ENCODE measurements around the gene ZNF202.
"Not testable (repeated sequence)": the region's sequence is repeated elsewhere in the genome, so short reads cannot be mapped to it uniquely, and the experiment has no call there.

ZNF202 gene

DNA sequence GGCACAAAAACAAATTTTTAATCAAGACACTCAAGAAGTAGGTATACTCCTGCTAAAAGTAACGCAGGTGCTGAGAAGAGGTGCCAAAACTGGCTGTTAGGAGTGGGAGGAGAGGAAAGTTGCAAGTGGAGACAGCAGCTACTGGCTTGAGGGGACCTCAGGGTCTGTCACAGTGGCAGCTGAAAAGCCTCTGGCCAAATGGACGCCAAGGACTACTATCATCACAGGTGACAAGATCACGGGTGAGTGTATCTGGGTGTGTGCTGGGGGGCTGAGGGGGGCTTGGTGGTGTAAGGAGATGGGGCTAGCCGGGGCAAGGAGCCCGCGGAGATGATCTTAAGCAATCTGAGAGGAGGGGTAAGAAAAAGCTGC, 687 bp downstream of the ZNF202 start:
- DNase-seq = no peak

DNA sequence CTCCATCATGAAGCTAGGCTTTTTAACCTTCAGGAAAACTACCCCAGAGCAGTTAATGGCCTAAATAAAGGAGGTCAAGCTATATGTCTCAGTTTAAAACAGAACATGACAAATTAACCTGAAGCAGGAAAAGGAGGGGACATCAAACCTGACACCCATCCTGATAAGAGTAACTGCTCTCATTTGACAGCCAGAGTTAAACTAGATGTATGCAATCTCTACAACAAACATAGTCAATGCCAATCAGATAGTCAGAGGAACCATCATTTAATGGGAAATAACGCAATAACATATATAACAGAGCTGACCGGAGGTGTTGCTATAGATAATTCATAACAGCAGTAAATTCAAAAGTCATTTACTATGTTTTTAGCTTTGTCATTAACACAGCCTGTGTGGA, 3.1 kb downstream of the ZNF202 start:
- no peak for DNase-seq

DNA sequence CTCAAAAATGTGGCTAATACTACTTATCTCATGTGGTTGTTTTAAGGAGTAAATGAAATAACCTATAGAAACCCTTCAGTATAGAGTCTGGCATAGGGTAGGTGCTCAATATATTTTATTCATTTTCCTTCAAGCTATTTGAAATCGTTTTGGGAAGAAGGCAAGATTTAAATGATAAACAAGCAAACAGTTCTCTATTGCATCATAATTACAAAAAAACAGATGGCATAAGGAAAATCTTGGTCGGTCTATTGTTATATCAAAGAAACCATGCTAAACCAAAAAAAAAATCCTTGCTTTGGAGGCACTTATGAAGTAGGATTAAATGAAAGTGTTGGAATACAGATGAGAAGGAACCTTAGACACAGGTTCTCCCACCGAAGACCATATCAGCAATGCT, 4.7 kb downstream of the ZNF202 start:
- no peak for DNase-seq

DNA sequence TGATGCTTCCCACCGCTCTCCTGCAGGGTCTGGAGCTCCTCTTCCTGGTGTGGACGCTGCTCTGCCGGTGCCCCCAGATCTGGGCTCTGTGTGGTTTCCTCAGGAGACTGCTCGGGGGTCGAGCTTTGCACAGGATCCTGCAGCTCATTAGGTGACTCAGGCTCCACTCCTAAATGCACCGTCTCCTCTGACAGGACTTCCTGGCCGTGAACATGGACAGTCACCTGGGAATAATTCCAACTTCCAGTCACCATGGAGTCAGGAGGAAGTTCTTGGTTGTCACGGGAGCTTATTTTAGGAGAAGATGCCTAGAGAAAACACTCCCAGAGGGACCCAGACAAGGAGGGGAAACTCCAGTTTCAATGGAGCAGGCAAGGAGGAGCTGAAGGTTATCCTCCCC, 11.9 kb downstream of the ZNF202 start:
- no peak for DNase-seq

DNA sequence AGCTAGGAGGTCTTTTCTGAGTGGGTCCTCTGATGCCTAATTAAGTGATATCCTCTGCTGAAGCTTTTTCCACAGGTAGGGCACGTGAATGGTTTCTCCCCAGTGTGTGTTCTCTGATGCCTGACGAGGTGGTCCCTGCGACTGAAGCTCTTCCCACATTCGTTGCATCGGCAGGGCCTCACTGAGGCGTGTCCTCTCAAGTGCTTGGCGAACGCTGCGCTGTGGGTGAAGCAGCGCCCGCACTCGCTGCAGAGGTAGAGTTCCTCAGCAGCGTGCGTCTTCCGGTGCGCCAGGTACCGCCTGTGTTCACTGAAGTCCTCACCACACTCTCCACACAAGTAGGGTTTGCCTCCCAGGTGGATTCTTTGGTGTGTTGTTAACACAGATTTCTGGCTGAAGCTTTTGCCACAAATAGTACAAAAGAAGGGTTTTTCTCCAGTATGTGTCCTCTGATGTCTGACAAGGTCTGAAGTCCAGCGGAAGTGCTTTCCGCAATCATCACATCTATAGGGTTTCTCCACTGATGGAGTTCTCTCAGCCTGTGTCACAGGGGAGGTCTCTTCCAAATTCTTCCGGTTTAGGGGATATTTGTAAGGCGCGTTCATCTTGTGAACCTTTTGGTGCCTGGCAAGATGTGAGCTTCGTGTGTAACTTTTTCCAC, 15.3 kb downstream of the ZNF202 start:
- DNase-seq = no peak

DNA sequence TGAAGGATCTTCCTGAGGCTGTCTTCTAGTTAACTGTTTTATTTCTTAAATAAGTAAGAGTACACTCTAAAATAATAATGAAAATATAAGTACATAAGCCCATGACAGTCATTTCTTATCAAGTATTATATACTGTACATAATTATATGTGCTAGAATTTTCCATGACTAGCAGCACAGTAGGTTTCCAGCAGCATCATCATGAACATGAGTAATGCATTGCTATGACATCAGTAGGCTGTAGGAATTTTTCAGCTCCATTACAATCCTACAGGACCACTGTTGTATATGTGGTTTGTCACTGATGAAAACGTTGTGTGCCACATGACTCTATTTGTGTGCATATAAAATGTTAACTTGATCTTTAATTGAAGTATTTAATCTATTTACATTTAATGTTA, 22.0 kb downstream of the ZNF202 start:
- DNase-seq = no peak

DNA sequence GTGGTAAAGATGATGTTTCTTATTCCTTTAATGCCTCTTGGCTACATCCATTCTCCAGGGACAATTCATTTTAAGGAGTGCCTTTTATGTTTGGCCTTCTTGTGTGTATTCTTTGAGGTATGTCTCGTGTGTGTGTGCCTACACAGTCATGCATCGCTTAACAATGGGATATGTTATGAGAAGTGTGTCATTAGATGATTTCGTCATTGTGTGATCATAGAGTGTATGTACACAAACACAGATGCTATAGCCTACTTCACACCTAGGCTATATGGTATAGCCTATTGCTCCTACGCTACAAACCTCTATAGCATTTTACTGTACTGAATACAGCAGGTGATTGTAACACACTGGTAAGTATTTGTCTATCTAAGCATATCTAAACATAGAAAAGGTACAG, 23.0 kb downstream of the ZNF202 start:
- DNase-seq = no peak

DNA sequence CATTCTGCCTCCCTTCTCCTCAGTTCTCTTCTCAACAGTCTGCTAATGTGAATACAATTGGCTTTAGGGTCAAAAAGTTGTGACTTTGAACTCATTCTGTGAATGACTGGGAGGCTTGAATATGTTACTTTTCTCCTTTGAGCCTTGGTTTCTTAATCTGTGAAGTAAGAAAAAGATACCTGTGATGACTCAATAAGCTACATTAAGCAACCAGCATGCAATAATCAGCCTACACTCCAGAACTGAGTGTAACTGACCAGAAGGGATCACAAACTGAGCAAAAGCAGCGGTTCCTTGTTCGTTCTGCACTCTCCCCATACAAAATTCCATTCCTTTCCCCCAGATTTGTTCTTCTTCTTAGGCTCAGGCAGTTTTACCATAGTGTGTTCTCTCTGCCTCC, 23.4 kb downstream of the ZNF202 start:
- DNase-seq = no peak

DNA sequence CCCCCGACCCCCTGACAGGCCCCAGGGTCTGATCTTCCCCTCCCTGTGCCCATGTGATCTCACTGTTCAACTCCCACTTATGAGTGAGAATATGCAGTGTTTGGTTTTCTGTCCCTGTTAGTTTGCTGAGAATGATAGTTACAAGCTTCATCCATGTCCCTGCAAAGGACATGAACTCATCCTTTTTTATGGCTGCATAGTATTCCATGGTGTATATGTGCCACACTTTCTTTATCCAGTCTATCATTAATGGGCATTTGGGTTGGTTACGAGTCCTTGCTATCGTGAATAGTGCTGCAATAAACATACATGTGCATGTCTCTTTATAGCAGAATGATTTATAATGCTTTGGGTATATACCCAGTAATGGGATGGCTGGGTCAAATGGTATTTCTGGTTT, 28.8 kb downstream of the ZNF202 start:
- DNase-seq = not testable (repeated sequence)

DNA sequence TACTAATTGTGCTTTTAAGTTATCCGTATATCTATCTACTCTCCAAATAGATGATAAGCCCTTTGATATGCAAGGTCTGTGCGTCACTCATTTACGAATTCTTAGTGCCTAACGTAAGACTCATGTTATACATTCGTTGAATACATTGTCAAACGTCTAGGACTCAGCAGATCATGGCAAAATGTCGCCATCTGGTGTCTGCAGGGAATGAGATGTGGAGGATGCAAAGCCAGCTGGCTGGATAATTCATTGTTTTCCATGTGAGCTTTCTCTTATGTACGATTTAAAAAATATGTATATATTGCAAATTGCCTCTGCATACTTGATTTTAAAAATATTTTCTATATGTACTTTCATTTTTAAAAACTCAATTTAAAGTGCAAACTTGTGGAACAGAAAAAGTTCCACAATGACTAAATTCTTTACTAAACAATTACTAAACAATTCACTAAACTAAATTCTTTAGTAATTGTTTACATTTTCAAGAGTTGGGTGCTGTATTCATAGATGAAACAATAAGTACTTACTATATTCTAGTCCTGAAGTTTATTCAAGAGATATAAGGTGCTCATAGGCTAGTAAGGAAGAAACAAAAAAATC, 33.8 kb downstream of the ZNF202 start:
- DNase-seq = peak; percentile 36

DNA sequence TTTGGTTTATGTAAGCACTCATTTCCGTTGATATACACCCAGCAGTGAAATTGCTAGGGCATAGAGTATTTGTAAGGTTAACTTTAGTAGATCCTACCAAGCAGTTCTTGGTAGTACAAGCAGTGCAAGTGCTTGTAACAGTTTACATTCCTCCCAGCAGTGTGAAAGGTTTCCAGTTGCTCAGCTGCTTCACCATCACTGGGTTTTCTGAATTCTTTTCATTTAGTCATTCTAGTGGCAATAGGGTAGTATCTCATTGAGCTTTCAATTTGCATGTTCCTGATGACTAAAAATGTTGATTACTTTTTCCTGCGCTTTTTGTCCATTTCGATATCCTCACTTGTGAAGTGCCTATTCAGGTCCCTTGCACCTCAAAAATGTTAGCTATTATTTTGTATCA, 34.3 kb downstream of the ZNF202 start:
- DNase-seq = no peak

DNA sequence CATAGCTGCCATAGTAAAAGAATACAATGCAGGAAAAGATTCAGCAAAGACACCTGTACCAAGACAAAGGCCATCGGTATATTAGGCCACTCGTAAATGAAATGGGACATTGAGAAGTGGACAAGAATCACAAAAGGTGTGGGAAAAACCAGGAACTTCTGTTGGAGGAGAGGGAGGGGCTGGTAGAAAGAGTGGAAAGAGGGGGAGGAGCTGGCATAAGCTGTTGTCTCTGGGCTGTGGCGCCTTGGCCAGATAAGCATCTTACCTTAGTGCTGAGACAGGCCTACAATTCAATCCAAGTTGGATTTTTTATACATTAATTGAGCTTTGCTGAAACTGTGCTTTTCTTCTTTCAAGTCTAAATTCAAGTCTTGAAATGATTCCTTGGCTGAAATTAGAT, 37.1 kb downstream of the ZNF202 start:
- no peak for DNase-seq

DNA sequence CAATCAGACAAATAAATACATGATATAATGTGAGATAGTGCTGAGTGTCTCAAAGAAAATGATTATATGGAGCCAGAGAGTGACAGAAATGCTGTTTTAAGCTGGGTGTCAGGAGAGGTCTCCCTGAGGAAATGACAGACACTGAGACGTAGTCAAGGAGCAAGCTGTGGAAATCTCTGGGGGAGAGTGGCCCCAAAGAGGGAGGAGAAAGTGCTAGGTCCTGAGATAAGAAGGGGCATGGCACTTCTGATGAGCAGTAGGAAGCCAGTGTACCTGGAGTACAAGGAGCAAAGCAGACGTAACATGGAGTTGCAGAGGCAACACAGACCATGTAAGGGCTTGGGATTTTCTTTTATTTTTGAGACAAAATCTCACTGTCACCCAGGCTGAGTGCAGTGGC, 38.8 kb downstream of the ZNF202 start:
- no peak for DNase-seq

DNA sequence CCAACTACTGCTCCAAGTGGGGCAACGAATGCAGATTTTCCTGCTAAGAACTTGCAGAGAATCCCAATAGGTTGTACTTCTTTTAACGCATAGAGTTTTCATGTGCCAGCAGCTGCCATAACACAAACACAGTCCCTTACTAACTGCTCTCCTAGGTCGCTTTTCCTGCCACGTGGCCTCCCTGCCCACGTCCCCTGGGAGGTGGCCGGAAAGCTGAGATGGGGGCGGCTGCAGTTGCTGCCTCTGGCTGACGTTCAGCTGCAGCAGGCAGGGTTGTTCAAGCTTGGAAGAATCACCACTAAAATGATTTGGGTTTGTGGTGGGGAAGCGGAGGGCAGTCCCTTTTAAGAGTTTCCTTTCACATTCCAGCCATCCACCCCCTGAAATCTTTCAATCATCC, 39.3 kb downstream of the ZNF202 start:
- DNase-seq = no peak

DNA sequence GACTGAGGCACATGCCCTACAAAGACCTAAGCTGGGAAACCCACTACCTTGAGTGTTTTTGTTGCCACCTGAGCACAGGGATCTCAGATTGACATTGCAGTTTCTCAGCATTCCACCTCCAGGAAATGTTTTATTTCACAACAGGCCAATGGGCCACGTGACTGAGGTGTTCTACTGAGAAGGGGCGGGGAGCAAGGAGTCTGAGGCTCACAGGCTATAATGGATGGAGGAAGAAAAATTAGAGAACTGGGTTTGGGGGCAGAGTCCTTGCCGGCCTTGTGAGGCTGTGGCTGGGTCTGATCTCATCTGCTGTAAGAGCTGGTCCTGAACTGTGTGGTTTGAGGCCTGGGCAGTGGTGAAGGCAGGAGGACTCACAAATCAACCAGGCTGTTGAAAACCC, 40.7 kb downstream of the ZNF202 start:
- DNase-seq = no peak

DNA sequence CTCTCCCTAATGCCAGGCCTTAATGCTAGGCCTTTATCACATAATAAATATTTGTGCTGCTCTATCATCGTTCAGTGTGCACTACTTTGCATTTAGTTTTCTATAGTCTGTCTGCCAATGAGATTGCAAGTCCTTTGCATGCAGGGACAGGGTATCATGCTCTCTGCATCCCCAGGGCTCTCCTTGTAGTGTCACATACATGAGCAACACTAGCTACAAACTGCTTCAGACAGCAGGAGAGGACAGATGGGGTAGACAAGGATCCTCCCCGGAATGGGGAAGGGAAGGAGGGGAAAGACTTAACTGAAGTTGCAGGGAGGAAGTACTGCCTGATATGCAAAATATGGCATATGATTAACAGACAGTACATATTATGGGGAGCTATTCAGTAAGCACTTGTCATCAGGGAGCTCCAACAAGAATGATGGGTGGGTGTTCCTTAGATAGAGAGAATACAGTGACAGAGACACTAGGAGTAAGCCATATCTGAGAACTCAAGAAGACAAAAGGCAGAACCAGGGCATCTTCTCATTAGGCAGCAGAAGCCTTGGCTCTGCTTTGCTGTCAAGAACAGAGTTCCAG, 42.8 kb downstream of the ZNF202 start:
- no peak for DNase-seq

DNA sequence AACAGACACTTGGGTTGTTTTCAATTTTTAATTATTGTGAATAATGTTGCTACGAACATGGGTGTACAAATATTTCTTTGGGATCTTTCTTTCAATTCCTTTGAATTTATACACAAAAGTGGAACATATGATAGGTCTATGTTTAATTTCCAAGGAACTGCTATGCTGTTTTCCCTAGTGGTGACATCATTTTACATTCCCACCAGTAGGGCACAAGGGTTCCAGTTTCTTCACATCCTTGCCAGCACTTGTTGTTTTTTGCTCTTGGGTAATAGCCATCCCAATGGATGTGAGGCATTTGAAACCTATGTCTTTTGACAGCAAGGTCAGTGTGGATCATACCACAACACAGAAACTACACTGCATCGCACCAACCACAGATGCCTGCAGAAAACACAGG, 45.3 kb downstream of the ZNF202 start:
- DNase-seq = no peak

DNA sequence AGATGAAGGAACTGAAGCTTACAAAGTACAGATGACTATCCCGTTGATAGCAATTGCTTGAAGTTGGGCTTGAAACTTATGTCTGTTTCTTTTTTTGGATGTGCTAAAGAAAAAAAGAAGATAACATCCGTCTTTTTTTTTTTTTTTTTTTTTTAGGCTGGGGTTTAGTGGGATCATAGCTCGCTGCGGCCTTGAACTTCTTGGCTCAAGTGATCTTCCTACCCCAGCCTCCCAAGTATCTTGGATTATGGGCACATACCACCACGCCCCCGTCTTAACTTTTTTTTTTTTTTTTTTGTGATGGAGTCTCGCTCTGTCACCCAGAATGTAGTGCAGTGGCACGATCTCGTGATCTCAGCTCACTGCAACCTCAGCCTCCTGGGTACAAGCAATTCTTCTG, 46.2 kb downstream of the ZNF202 start:
- DNase-seq = no peak

DNA sequence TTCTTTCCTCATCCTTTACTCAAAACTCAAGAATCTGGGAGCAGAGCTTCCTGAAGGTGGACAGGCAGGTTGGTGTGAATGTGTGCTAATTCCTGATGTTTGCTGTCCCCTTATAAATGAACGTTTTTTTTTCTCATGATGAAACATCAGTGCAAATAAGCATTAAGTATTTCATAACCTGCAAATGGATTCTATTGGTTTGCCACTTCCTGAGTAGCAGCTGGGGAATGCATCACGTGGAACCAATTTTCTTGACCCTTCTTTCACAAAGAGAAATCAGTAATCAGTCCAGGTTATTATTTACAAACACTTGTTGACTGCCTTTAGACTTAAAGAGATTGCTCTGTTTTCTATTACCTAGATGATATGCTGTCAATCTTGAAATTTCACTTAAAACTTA, 46.9 kb downstream of the ZNF202 start:
- no peak for DNase-seq

DNA sequence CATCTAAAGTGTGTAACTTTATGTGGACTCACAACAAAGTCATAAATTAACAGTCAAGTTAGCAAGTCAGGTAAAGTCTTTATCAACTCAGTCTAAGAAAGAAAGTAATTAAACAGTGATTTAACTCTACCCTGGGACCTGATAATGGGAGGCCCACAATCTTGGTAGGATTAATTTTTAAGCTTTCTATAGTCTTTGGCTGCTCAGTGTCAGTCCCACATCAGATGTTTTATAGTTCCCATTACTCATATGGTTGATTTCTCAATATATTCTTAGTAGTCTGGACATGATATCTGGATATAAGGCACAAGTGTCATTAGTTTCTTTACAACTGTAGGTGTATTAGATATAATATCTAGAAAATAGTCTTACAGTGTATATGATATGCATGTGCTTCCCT, 48.5 kb downstream of the ZNF202 start:
- no peak for DNase-seq

DNA sequence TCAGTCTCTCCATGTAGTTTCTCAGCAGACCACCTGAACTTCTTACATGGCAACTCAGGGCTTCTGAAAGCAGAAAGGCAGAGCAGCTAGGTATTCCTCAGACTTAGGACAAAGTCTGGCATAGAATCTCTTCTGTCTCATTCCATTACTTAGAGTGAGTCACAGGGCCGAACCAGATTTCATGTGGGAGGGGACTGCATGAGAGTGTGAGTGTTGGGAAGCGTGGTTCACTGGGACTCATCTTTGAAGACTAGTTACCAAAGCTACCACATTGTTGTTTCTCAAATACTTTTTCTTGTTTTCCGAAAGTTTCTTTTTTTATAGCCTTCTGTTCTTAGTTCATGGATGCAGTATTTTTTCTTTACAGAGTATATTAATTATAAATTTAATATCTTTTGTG, 51.0 kb downstream of the ZNF202 start:
- no peak for DNase-seq

DNA sequence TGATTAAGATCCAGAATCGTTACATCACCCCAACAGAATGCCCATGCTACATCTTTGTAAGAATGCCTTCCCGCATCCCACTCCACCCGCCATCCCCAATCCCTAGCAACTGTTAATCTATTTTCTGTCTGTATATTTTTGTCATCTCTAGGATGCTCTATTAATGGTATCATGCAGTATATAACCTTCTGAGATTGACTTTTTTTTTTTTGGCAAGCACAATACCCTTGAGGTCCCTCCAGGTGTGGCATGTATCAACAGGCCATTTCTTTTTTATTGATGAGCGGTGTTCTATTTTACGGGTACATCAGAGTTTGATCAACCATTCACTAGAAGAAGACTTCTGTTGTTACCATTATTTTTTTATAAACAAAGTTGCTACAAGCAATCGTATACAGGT, 56.9 kb downstream of the ZNF202 start:
- no peak for DNase-seq

DNA sequence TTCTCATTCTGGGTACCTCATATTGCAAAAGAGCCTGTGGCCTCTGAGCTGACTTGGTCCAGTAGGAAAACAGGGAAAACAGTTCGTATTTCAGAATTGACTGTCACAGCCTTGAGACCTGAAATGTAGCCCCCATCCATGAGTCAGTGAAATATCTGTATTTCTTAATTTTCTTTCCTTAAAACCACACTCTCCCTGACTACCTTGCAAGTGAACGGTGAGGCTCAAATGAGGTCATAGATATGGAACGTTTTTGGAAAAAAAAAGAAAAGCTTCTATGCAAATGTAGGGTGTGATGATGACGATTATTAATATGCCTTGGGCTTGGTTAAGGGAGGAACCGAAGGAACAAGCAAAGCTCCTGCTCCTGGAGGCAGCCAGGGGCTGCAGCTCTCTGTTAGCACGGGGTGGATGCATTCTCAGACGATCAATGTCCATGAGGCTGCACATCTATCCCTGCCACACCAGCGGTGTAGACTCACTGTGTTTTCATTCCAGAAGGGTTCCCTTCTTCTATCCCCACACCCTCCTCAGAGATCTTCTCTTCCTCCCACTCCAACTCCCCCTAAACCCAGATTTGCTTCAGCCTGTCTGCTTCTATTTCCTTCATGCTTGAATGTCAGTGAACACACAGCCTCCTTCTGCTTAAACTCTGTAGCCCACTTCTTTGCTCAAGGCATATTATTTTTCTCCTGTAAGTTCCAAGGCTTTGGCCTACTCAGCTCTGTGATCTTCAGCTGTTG, 57.9 kb downstream of the ZNF202 start:
- no peak for DNase-seq

DNA sequence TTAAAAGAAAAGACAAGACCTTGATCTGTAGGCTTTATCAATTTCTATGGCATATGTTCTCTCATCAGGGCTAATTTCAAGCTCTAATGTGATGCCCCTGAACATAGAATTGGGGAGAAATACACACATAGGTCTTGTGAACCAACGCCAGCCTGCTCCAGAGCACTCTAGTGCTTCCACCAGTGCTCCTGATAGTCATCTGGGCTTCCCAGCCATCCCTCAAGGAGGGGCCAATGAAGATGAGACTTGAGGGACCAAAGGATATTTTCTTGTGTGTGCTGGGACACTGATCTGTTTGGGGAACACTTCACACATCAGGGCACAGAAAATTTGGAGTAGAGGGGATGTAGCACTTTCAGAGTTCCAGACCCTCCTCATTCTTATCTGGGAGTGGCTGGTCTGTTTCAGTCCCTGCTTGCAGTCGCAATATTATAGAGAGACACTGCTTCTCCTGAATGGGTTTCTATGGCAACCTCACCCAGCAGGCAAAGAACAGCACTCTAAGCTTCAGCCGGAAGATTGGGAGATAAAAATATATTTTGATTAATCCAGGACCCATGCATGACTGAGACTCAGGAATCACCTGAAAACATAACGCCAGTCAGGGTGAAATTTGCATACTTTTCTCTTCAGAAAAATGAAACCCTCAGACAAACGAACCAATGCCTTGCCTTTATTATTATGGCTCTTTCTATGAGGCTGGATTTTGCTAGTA, 58.6 kb downstream of the ZNF202 start:
- DNase-seq = no peak

Measured in activated naive CD4-positive, alpha-beta T cell treated with Interleukin-2 at 50 U/mL for 16 hours (primary cell).